Measurements from ENCODE around the gene CLHC1.

DNA sequence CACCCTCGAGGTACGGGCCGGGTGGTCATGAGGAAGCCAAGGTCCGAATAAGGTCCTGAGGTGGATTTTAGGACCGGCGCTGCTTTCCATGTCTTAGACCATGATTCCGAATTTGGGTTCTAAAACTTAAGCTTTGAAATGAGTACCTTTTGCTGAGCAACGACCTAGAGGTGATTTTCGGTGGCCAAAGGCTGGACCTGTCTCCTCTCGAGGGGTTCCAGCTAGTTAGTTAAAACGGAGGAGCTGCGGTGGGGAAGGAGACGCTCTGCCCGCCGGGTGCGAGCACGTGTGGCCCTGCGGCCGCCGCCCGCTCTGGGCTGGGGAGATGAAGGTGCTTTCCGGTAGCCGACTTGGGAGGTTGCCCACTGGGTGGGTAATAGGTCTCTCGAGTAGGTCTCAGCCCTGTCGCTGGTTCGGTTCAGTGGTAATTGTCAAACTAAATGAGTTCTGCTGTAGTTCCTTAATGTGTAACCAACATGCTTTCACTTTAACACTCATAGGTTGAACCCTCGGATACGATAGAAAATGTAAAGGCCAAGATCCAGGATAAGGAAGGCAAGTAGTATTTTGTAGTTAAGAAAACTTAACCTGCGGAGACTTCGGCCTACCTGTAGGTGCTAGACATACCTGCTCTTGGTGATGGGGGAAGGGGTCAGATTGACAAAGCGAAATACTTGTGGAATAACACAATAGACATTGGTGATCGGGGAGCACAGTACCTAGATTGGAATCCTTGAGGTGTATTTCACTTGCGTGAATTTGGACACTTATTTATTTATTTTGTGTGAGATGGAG lies 967 bp upstream of the CLHC1 start:
- no peak for TF ChIP-seq RAD21 (IDR thresholded peaks at IDR 0.05; ENCODE audit: low read depth)
- TF ChIP-seq REST (IDR thresholded peaks at IDR 0.05; ENCODE audit: low read depth), result no peak
- no peak; the same call in 1 of the 2 replicates for TF ChIP-seq EP300 (IDR thresholded peaks at IDR 0.05; ENCODE audit: borderline replicate concordance)
- TF ChIP-seq CEBPB (IDR thresholded peaks at IDR 0.05), result no peak
- no peak; the same call in 1 of the 2 replicates for TF ChIP-seq TAF1 (IDR thresholded peaks at IDR 0.05; ENCODE audit: low read depth)
- 0 out of 2 replicates have a peak, but pooled peaks have one; percentile 11 for TF ChIP-seq ZBTB7A (IDR thresholded peaks at IDR 0.05; ENCODE audit: low read depth)
- no peak for TF ChIP-seq FOXM1 (IDR thresholded peaks at IDR 0.05; ENCODE audit: borderline replicate concordance, low read depth)
- TF ChIP-seq, protein P1, sequence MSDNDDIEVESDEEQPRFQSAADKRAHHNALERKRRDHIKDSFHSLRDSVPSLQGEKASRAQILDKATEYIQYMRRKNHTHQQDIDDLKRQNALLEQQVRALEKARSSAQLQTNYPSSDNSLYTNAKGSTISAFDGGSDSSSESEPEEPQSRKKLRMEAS (IDR thresholded peaks at IDR 0.05), result no peak; the same call in none of the 2 replicates
- no peak for TF ChIP-seq EGR1 (IDR thresholded peaks at IDR 0.05)
